Heart left ventricle (tissue), 13 donors: Measurements from ENCODE around the gene MYO16.

Experiments
- POLR2A ChIP-seq, 2 donors: fragments of 450-650 bp; IDR thresholded peaks; one replicate each; pipeline ENCODE4 v1.6.1; 2017; ENCODE audit warnings: antibody characterized with exemption in 2 of 2, mild to moderate bottlenecking in 2 of 2, moderate library complexity in 2 of 2
- TF ChIP-seq, protein P1 (sequence below), 12 donors: fragments of 200-600 bp; sonication (generic) in 4 of 12; IDR thresholded peaks; one replicate each; pipeline versions ENCODE4 v1.5.0 to v1.8.0; 2018 to 2022; ENCODE audit warnings: antibody characterized with exemption in 12 of 12, mild to moderate bottlenecking in 5 of 12
- donor health status: ischemic (EF 13 %, LVEDD 7.1; RV severe dilation, severe dysfunction).
- donor health status: DM: no; HTN: yes; CAD: no.
- donor health status: DM: no; HTN: no; CAD: no.
- donor health status: ischemic (EF 25% LVEDD 6.9; RV normal size, moderate dysfunction).
- donor health status: ischemic (EF 25% LVEDD 5.7; RV mildly dilated, moderate dysfunction).
- donor health status: ischemic (EF 35%, LVEDD 5.7; RV mildly dilated, moderate dysfunction).
- donor health status: nonischemic (EF 11% LVEDD 7.7; RV severe dilation, severe dysfunction).
- donor health status: DM: yes; HTN: yes; CAD: no.
- donor health status: PGD.
- donor health status: ischemic (EF 29% LVEDD 5.4; RV normal size, mild dysfunction).
- donor health status: nonischemic (EF 23%, LVEDD 6.1; RV moderate dilation, normal function).

DNA sequence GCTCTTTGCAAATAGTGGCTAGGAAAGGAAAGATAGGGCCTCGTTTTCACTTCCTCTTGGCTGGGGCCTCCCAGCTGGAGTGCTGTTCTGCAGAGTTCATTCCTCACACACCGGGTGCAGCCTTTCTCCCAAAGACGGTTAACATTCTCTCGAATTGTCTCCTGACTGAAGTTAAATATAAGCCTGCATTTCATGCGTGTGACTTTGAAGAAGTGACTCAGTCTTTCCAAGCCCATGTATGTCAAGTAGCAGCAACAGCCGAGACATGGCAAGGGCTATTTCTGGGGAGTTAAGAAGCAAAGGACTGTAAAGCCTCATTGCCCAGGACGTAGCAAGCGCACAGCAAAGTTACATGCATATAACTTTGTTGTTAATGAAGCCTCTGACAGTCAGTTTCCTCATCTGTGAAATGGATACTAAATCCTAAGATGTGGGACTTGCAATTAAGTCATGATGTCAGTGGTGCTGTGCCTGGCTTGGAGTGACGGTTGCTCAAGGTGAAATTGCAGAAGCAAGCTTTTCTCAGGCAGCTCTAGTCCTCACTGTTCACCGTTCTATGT, 502.4 kb downstream of the MYO16 start:
- TF ChIP-seq, protein P1, sequence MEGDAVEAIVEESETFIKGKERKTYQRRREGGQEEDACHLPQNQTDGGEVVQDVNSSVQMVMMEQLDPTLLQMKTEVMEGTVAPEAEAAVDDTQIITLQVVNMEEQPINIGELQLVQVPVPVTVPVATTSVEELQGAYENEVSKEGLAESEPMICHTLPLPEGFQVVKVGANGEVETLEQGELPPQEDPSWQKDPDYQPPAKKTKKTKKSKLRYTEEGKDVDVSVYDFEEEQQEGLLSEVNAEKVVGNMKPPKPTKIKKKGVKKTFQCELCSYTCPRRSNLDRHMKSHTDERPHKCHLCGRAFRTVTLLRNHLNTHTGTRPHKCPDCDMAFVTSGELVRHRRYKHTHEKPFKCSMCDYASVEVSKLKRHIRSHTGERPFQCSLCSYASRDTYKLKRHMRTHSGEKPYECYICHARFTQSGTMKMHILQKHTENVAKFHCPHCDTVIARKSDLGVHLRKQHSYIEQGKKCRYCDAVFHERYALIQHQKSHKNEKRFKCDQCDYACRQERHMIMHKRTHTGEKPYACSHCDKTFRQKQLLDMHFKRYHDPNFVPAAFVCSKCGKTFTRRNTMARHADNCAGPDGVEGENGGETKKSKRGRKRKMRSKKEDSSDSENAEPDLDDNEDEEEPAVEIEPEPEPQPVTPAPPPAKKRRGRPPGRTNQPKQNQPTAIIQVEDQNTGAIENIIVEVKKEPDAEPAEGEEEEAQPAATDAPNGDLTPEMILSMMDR (IDR thresholded peaks at IDR 0.05): no peak
- TF ChIP-seq POLR2A (IDR thresholded peaks at IDR 0.05): no peak
